Chondrocyte (in vitro differentiated cells): ENCODE results near the gene CTDP1. TPM values are rescaled to one million over a fixed set of nuclear protein-coding genes. Genes with fewer than 3 reads are reported as not detected.
"Not testable (repeated sequence)": the region's sequence is repeated elsewhere in the genome, so short reads cannot be mapped to it uniquely, and the experiment has no call there.

ENCODE experiments used
- DNase-seq: peaks from one replicate; pipeline ENCODE4 v3.0.0; 2021; ENCODE audit warnings: mixed read lengths, low spot score
- H3K27ac Mint-ChIP-seq: one replicate; pipeline ENCODE4 v1.8.0; 2021; ENCODE audit warnings: mild to moderate bottlenecking, moderate library complexity, mixed read lengths; ENCODE audit not compliant: unreplicated experiment
- H3K27me3 Mint-ChIP-seq: 2 replicates; pipeline ENCODE4 v1.8.0; 2021; ENCODE audit warnings: low read depth, mixed read lengths
- H3K36me3 Mint-ChIP-seq: 2 replicates; pipeline ENCODE4 v1.8.0; 2021; ENCODE audit warnings: low read depth, mixed read lengths
- H3K4me1 Mint-ChIP-seq: 2 replicates; pipeline ENCODE4 v1.8.0; 2021; ENCODE audit warnings: low read depth, mild to moderate bottlenecking, mixed read lengths
- H3K4me3 Mint-ChIP-seq: one replicate; pipeline ENCODE4 v1.8.0; 2021; ENCODE audit warnings: mild to moderate bottlenecking, moderate library complexity, mixed read lengths; ENCODE audit not compliant: unreplicated experiment
- H3K9me3 Mint-ChIP-seq: 2 replicates; pipeline ENCODE4 v1.8.0; 2021; ENCODE audit warnings: low read depth, mixed read lengths
- total RNA-seq: library from RNA; stranded (reverse); gene quantifications from 3 replicates; pipeline ENCODE4 v1.2.1, GENCODE V29; 2021
- TF ChIP-seq, protein P1 (sequence below): fragments of 200-600 bp; sonication (generic); IDR thresholded peaks from 2 replicates; pipeline ENCODE4 v1.5.0; 2021; ENCODE audit warnings: antibody characterized with exemption, mild to moderate bottlenecking, moderate library complexity

The CTDP1 gene
- total RNA-seq, 1 donor from 2014 or later, result 21.0 TPM

DNA sequence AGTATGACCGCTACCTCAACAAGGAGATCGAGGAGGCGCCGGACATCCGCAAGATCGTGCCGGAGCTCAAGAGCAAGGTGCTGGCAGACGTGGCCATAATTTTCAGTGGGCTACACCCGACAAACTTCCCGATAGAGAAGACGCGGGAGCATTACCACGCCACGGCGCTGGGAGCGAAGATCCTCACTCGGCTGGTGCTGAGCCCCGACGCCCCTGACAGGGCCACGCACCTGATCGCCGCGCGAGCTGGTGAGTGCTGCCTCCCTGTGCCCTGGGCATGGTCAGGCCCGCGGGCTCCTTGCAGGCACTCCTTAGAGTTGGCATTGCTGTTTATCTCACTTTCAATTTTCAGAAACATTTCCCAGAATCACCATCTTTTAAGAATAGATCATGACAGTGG is 35.7 kb downstream of the CTDP1 start:
- Mint-ChIP-seq H3K36me3 (peaks cover 25% of the 10 kb centered on the region), H3K4me1 (no peaks in the 10 kb centered on the region), H3K27me3 (no peaks in the 10 kb centered on the region), H3K4me3 (no peak overlapping the region), H3K9me3 (no peaks in the 10 kb centered on the region), H3K27ac (no peak overlapping the region)
- TF ChIP-seq, protein P1, sequence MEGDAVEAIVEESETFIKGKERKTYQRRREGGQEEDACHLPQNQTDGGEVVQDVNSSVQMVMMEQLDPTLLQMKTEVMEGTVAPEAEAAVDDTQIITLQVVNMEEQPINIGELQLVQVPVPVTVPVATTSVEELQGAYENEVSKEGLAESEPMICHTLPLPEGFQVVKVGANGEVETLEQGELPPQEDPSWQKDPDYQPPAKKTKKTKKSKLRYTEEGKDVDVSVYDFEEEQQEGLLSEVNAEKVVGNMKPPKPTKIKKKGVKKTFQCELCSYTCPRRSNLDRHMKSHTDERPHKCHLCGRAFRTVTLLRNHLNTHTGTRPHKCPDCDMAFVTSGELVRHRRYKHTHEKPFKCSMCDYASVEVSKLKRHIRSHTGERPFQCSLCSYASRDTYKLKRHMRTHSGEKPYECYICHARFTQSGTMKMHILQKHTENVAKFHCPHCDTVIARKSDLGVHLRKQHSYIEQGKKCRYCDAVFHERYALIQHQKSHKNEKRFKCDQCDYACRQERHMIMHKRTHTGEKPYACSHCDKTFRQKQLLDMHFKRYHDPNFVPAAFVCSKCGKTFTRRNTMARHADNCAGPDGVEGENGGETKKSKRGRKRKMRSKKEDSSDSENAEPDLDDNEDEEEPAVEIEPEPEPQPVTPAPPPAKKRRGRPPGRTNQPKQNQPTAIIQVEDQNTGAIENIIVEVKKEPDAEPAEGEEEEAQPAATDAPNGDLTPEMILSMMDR, result no peak
- no peak for DNase-seq

DNA sequence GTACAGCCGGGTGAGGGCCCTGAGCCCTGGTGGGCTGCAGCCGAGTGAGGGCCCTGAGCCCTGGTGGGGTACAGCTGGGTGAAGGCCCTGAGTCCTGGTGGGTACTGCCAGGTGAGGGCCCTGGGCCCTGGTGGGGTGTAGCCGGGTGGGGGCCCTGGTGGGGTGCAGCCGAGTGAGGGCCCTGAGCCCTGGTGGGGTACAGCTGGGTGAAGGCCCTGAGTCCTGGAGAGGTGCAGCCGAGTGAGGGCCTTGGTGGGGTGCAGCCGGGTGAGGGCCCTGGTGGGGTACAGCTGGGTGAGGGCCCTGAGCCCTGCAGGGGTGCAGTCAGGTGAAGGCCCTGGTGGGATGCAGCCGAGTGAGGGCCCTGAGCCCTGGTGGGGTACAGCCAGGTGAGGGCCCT is 37.5 kb downstream of the CTDP1 start:
- H3K27me3 Mint-ChIP-seq, result no peaks in the 10 kb centered on the region
- TF ChIP-seq, protein P1, result no peak
- peaks cover 30% of the 10 kb centered on the region for H3K36me3 Mint-ChIP-seq
- H3K9me3 Mint-ChIP-seq, result no peaks in the 10 kb centered on the region
- H3K27ac Mint-ChIP-seq, result no peak overlapping the region
- no peak overlapping the region for H3K4me3 Mint-ChIP-seq
- H3K4me1 Mint-ChIP-seq, result no peaks in the 10 kb centered on the region
- DNase-seq, result no peak

GRCh38 chr18:79717555-79718074 is 38.0 kb downstream of the CTDP1 start:
- DNase-seq, result no peak
- Mint-ChIP-seq H3K36me3 (peaks cover 30% of the 10 kb centered on the region), H3K27me3 (no peaks in the 10 kb centered on the region), H3K4me3 (no peak overlapping the region), H3K4me1 (no peaks in the 10 kb centered on the region), H3K27ac (no peak overlapping the region), H3K9me3 (no peaks in the 10 kb centered on the region)
- TF ChIP-seq, protein P1, result no peak

GRCh38 chr18:79718126-79718525 is 38.5 kb downstream of the CTDP1 start:
- TF ChIP-seq, protein P1, result no peak
- no peak for DNase-seq
- Mint-ChIP-seq H3K27ac (no peak overlapping the region), H3K36me3 (peaks cover 30% of the 10 kb centered on the region), H3K9me3 (no peaks in the 10 kb centered on the region), H3K4me1 (no peaks in the 10 kb centered on the region), H3K4me3 (no peak overlapping the region), H3K27me3 (no peaks in the 10 kb centered on the region)

- H3K36me3 Mint-ChIP-seq, result peaks cover 30% of the 10 kb centered on the region
- no peaks in the 10 kb centered on the region for H3K9me3 Mint-ChIP-seq
- H3K27me3 Mint-ChIP-seq, result no peaks in the 10 kb centered on the region
- peak overlapping the region; percentile 37 for H3K27ac Mint-ChIP-seq
- DNase-seq, result no peak
- TF ChIP-seq, protein P1, result no peak
- H3K4me1 Mint-ChIP-seq, result no peaks in the 10 kb centered on the region
- no peak overlapping the region for H3K4me3 Mint-ChIP-seq
These were observed 39.4 kb downstream of the CTDP1 start for GRCh38 chr18:79718878-79719477.

DNA sequence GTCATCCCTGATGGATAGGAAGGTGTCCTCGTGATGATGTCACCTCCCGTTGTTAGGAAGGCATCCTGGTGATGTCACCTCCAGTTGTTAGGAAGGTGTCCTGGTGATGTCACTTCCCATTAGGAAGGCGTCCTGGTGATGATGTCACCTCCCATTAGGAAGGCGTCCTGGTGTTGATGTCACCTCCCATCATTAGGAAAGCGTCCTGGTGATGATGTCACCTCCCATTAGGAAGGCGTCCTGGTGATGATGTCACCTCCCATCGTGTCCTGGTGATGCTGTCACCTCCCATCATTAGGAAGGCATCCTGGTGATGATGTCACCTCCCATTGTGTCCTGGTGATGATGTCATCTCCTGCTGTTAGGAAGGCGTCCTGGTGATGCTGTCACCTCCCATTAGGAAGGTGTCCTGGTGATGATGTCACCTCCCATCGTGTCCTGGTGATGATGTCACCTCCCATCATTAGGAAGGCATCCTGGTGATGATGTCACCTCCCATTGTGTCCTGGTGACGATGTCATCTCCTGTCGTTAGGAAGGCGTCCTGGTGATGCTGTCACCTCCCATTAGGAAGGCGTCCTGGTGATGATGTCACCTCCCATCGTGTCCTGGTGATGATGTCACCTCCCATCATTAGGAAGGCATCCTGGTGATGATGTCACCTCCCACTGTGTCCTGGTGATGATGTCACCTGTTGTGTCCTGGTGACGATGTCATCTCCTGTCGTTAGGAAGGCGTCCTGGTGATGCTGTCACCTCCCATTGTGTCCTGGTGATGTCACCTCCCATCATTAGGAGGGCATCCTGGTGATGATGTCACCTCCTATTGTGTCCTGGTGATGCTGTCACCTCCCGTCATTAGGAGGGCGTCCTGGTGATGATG is 40.1 kb downstream of the CTDP1 start:
- peaks cover 31% of the 10 kb centered on the region for H3K36me3 Mint-ChIP-seq
- not testable (repeated sequence) for H3K9me3 Mint-ChIP-seq, H3K4me3 Mint-ChIP-seq, H3K4me1 Mint-ChIP-seq, DNase-seq, H3K27me3 Mint-ChIP-seq, H3K27ac Mint-ChIP-seq
